H9 (cell line): ENCODE measurements around the gene PSMB5. TPM values are rescaled to one million over a fixed set of nuclear protein-coding genes. Genes with fewer than 3 reads are reported as not detected.

Experiments
- DNase-seq: peaks from one replicate; pipeline ENCODE4 v3.0.0-alpha.2; 2017
- H2AFZ ChIP-seq: one replicate; pipeline ENCODE4 v1.6.1; 2013; ENCODE audit warnings: mild to moderate bottlenecking, low read length, control low read depth, moderate library complexity
- H2AK5ac ChIP-seq: 2 replicates; pipeline ENCODE4 v1.6.1; 2013; ENCODE audit warnings: low read length, control low read depth, mixed read lengths; ENCODE audit not compliant: insufficient read length
- H2BK120ac ChIP-seq: one replicate; pipeline ENCODE4 v1.6.1; 2013; ENCODE audit warnings: low read depth, mild to moderate bottlenecking, low read length, control low read depth, inconsistent platforms; ENCODE audit not compliant: poor library complexity, severe bottlenecking
- H2BK12ac ChIP-seq: 2 replicates; pipeline ENCODE4 v1.6.1; 2013; ENCODE audit warnings: low read length, control low read depth, mixed read lengths, low read depth; ENCODE audit not compliant: insufficient read length
- H2BK15ac ChIP-seq: 2 replicates; pipeline ENCODE4 v1.6.1; 2013; ENCODE audit warnings: low read depth, low read length, control low read depth
- H2BK20ac ChIP-seq: one replicate; pipeline ENCODE4 v1.6.1; 2013; ENCODE audit warnings: low read depth, mild to moderate bottlenecking, low read length, control low read depth, inconsistent platforms; ENCODE audit not compliant: poor library complexity, severe bottlenecking
- H2BK5ac ChIP-seq: 2 replicates; pipeline ENCODE4 v1.6.1; 2013; ENCODE audit warnings: low read length, control low read depth, mixed read lengths; ENCODE audit not compliant: insufficient read length
- H3K14ac ChIP-seq: 2 replicates; pipeline ENCODE4 v1.6.1; 2013; ENCODE audit warnings: low read length, control low read depth; ENCODE audit not compliant: insufficient read depth
- H3K18ac ChIP-seq: 2 replicates; pipeline ENCODE4 v1.6.1; 2013; ENCODE audit warnings: low read depth, mild to moderate bottlenecking, mixed read lengths, low read length, control low read depth; ENCODE audit not compliant: insufficient read length
- H3K23ac ChIP-seq: 2 replicates; pipeline ENCODE4 v1.6.1; 2013; ENCODE audit warnings: low read length, control low read depth, mixed read lengths, low read depth; ENCODE audit not compliant: insufficient read length
- H3K23me2 ChIP-seq: 2 replicates; pipeline ENCODE4 v1.6.1; 2013; ENCODE audit warnings: low read depth, mild to moderate bottlenecking, mixed read lengths, low read length, control low read depth; ENCODE audit not compliant: insufficient read length, poor library complexity, severe bottlenecking
- H3K27ac ChIP-seq: 2 replicates; pipeline ENCODE4 v1.5.1; 2013; ENCODE audit warnings: low read length, control low read depth, mixed read lengths, low read depth; ENCODE audit not compliant: insufficient read length
- H3K27me3 ChIP-seq: 2 replicates; pipeline ENCODE4 v1.6.1; 2013; ENCODE audit warnings: low read length, control low read depth, inconsistent platforms; ENCODE audit not compliant: insufficient read depth
- H3K4ac ChIP-seq: 2 replicates; pipeline ENCODE4 v1.6.1; 2013; ENCODE audit warnings: low read depth, mild to moderate bottlenecking, control low read depth, inconsistent platforms, low read length, moderate library complexity
- H3K4me1 ChIP-seq: 2 replicates; pipeline ENCODE4 v1.6.1; 2013; ENCODE audit warnings: low read length, control low read depth, inconsistent platforms; ENCODE audit not compliant: insufficient read depth
- H3K4me2 ChIP-seq: 2 replicates; pipeline ENCODE4 v1.6.1; 2013; ENCODE audit warnings: low read length, control low read depth, mixed read lengths; ENCODE audit not compliant: insufficient read length, insufficient read depth
- H3K56ac ChIP-seq: 2 replicates; pipeline ENCODE4 v1.6.1; 2013; ENCODE audit warnings: low read depth, mild to moderate bottlenecking, mixed read lengths, low read length, control low read depth; ENCODE audit not compliant: insufficient read length
- H3K79me1 ChIP-seq: 2 replicates; pipeline ENCODE4 v1.6.1; 2013; ENCODE audit warnings: low read depth, mild to moderate bottlenecking, moderate library complexity, low read length, control low read depth, inconsistent platforms; ENCODE audit not compliant: insufficient read depth, poor library complexity, severe bottlenecking
- H3K79me2 ChIP-seq: 2 replicates; pipeline ENCODE4 v1.6.1; 2013; ENCODE audit warnings: low read length, control low read depth, inconsistent platforms; ENCODE audit not compliant: insufficient read depth
- H3K9ac ChIP-seq: 2 replicates; pipeline ENCODE4 v1.6.1; 2013; ENCODE audit warnings: low read length, control low read depth, mixed read lengths; ENCODE audit not compliant: insufficient read length; ENCODE audit errors: extremely low read depth
- H3K9me3 ChIP-seq: one replicate; pipeline ENCODE4 v1.6.1; 2013; ENCODE audit warnings: low read depth, low read length, inconsistent platforms; ENCODE audit not compliant: control insufficient read depth
- H3T11ph ChIP-seq: one replicate; pipeline ENCODE4 v1.6.1; 2013; ENCODE audit warnings: mild to moderate bottlenecking, low read length, control low read depth, inconsistent platforms
- H4K20me1 ChIP-seq: one replicate; pipeline ENCODE4 v1.6.1; 2013; ENCODE audit not compliant: control insufficient read depth, insufficient read length, insufficient read depth
- H4K5ac ChIP-seq: 2 replicates; pipeline ENCODE4 v1.6.1; 2013; ENCODE audit warnings: low read depth, mild to moderate bottlenecking, mixed read lengths, low read length, control low read depth; ENCODE audit not compliant: insufficient read length
- H4K8ac ChIP-seq: replicated peaks from 2 replicates; pipeline ENCODE4 v1.6.1; 2013; ENCODE audit warnings: low read length, control low read depth, mixed read lengths, low read depth; ENCODE audit not compliant: insufficient read length
- H4K91ac ChIP-seq: 2 replicates; pipeline ENCODE4 v1.6.1; 2013; ENCODE audit warnings: low read depth, mild to moderate bottlenecking, moderate library complexity, mixed read lengths, low read length, control low read depth; ENCODE audit not compliant: insufficient read length
- H3K27ac Mint-ChIP-seq, 3 experiments: 2 replicates in 2 of 3; 3 replicates in 1 of 3; pipeline ENCODE4 v1.8.0; 2020 to 2021; ENCODE audit warnings: mixed read lengths in 3 of 3, mild to moderate bottlenecking in 1 of 3, moderate library complexity in 1 of 3
- H3K27me3 Mint-ChIP-seq: 2 replicates; pipeline ENCODE4 v1.8.0; 2021; ENCODE audit warnings: low read depth, mild to moderate bottlenecking, moderate library complexity, mixed read lengths
- H3K36me3 Mint-ChIP-seq, 3 experiments: 2 replicates in 2 of 3; 3 replicates in 1 of 3; pipeline ENCODE4 v1.8.0; 2020 to 2021; ENCODE audit warnings: low read depth in 3 of 3, mixed read lengths in 3 of 3; ENCODE audit not compliant: insufficient read depth in 1 of 3
- H3K4me1 Mint-ChIP-seq, 2 experiments: 2 replicates each; pipeline ENCODE4 v1.8.0; 2020; ENCODE audit warnings: mixed read lengths in 2 of 2
- H3K4me3 Mint-ChIP-seq, 2 experiments: 2 replicates in 1 of 2; 3 replicates in 1 of 2; pipeline ENCODE4 v1.8.0; 2020 to 2021; ENCODE audit warnings: mild to moderate bottlenecking in 2 of 2, mixed read lengths in 2 of 2, moderate library complexity in 1 of 2
- H3K9me3 Mint-ChIP-seq, 2 experiments: 2 replicates in 1 of 2; 3 replicates in 1 of 2; pipeline ENCODE4 v1.8.0; 2020; ENCODE audit warnings: mild to moderate bottlenecking in 2 of 2, mixed read lengths in 2 of 2, moderate library complexity in 1 of 2
- WGBS: extraction: QIAGEN DNeasy Blood & Tissue Kit; methylation state at CpG from one replicate; pipeline ENCODE4 v1.1.7; 2013; ENCODE audit warnings: missing lambda C conversion rate, low lambda C conversion rate, mixed read lengths; ENCODE audit not compliant: insufficient read length; ENCODE audit errors: extremely low coverage; 5-methylcytosine and 5-hydroxymethylcytosine counted together
- total RNA-seq: library from RNA; stranded (reverse); gene quantifications from 2 replicates; pipeline ENCODE4 v1.2.1, GENCODE V29; 2021
- TF ChIP-seq, protein P1 (sequence below): fragments of 200-600 bp; sonication (generic); conservative IDR thresholded peaks from 3 replicates; pipeline ENCODE4 v1.8.0; 2021; ENCODE audit warnings: antibody characterized with exemption, mild to moderate bottlenecking

Gene PSMB5
- total RNA-seq, 1 experiment from 2014 or later: 252 TPM

DNA sequence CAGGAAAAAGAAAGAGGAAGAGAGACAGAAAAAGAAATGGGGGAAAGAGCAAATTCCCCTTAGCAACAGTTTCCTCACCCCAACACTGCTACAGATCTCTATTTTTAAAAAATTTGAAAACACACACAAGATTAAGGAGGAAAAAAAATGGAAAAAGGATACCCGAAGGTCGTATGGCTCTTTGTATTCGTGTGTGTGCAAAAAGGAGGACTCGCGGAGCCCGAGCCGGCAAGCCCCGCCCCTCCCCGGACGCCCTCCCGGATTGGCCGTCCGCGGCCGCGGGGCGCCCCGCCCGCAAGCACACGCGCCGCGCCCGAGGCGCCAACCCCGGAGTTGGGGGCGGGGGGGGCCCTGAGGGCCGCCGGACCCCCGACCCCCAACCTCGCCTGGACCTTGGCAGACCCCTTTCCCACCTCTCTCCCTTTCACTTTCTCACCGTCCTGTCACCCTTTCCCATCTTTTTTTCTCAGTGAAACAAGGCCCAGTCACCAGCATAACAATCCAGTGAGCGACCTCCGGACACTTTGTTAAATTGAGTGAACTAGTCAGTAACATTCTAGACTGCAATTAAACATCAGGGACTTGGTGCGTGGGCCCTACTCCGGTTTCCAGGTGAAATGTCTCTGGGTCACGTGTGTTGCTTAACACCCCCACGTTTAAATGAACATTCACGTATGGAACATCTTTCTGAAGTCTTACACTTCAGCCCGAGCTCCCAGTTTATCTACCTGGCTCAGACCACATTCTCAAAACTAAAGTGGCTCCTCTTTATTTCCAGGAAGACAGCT lies 24.6 kb downstream of the PSMB5 start, which contains the start of gene C14orf93:
Gene C14orf93, minus strand, starts transcription at position 205 of the 788 bp plus-strand sequence. CDS start 11,120 bp downstream, outside the sequence.
- Histone ChIP-seq H3T11ph (no peak within 1 kb of the TSS), H3K23me2 (no peaks in the 10 kb centered on the region), H3K23ac (no peak within 1 kb of the TSS), H3K79me2 (no peaks in the 10 kb centered on the region), H4K8ac (no peak within 1 kb of the TSS), H3K27ac (no peak within 1 kb of the TSS), H2BK20ac (no peak within 1 kb of the TSS), H4K5ac (no peak within 1 kb of the TSS), H3K14ac (no peak within 1 kb of the TSS), H3K4me1 (peaks cover 5% of the 10 kb centered on the region; the same call in 1 of the 2 replicates), H3K4ac (no peak within 1 kb of the TSS), H3K9me3 (no peaks in the 10 kb centered on the region), H3K27me3 (no peaks in the 10 kb centered on the region), H2AK5ac (no peak within 1 kb of the TSS), H3K18ac (peak within 1 kb of the TSS; percentile 33), H3K4me2 (peak within 1 kb of the TSS; percentile 45), H2BK5ac (no peak within 1 kb of the TSS), H2BK15ac (no peak within 1 kb of the TSS), H3K79me1 (no peaks in the 10 kb centered on the region), H3K56ac (no peak within 1 kb of the TSS), H4K91ac (no peak within 1 kb of the TSS), H2BK120ac (no peak within 1 kb of the TSS), H3K9ac (peak within 1 kb of the TSS; percentile 25), H4K20me1 (no peaks in the 10 kb centered on the region), H2AFZ (peak within 1 kb of the TSS; percentile 71), H2BK12ac (no peak within 1 kb of the TSS)
- peak within 1 kb of the TSS; percentile 72 to 89 (median 82); a peak in 6 of 7 replicates for H3K27ac Mint-ChIP-seq
- H3K4me1 Mint-ChIP-seq: peaks cover 17 to 34% of the 10 kb centered on the region in 2 experiments
- H3K4me3 Mint-ChIP-seq: peak within 1 kb of the TSS; percentile 63 to 76
- no peaks in the 10 kb centered on the region for H3K27me3 Mint-ChIP-seq
- H3K36me3 Mint-ChIP-seq: peaks cover 0 to 9% (median 4%) of the 10 kb centered on the region in 3 experiments; a peak in 3 of 7 replicates
- peaks cover 0 to 6% of the 10 kb centered on the region in 2 experiments; a peak in 3 of 5 replicates for H3K9me3 Mint-ChIP-seq
- TF ChIP-seq, protein P1, sequence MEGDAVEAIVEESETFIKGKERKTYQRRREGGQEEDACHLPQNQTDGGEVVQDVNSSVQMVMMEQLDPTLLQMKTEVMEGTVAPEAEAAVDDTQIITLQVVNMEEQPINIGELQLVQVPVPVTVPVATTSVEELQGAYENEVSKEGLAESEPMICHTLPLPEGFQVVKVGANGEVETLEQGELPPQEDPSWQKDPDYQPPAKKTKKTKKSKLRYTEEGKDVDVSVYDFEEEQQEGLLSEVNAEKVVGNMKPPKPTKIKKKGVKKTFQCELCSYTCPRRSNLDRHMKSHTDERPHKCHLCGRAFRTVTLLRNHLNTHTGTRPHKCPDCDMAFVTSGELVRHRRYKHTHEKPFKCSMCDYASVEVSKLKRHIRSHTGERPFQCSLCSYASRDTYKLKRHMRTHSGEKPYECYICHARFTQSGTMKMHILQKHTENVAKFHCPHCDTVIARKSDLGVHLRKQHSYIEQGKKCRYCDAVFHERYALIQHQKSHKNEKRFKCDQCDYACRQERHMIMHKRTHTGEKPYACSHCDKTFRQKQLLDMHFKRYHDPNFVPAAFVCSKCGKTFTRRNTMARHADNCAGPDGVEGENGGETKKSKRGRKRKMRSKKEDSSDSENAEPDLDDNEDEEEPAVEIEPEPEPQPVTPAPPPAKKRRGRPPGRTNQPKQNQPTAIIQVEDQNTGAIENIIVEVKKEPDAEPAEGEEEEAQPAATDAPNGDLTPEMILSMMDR: no peak
- WGBS: no CpG with 5 or more reads among the region's 40 CpGs
- DNase-seq: peak; percentile 73
